ENCODE measurements around the gene PRPF4. TPM values are rescaled to one million over a fixed set of nuclear protein-coding genes. Genes with fewer than 3 reads are reported as not detected.
A peak's percentile ranks its signal among the peaks of the same experiment; 100 is the strongest.

The PRPF4 gene
- total RNA-seq, 1 donor from 2014 or later, result 16.3 TPM

DNA sequence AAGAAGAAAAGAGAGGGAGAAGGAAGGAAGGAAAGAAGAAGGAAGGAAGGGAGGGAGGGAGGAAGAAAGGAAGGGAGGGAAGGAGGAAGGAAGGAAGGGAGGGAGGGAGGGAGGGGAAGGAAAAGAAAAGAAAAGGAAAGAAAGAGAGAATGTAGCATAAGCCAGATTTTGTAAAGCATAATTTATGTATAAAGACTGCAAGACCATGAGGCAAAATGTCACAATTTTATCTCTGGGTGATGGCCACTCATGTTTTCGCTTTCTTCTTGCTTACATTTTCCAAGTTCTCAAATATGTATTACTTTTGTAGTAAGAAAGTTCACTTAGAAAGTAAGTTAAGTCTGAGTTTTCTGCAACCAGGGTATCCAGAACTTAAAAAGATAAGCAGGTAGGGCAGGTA lies 31.1 kb downstream of the PRPF4 start:
- intact Hi-C loops (cut with DNase I), result no loop called here
- DNase-seq (ENCODE audit: low spot score) (no peak), ATAC-seq (no peak)

DNA sequence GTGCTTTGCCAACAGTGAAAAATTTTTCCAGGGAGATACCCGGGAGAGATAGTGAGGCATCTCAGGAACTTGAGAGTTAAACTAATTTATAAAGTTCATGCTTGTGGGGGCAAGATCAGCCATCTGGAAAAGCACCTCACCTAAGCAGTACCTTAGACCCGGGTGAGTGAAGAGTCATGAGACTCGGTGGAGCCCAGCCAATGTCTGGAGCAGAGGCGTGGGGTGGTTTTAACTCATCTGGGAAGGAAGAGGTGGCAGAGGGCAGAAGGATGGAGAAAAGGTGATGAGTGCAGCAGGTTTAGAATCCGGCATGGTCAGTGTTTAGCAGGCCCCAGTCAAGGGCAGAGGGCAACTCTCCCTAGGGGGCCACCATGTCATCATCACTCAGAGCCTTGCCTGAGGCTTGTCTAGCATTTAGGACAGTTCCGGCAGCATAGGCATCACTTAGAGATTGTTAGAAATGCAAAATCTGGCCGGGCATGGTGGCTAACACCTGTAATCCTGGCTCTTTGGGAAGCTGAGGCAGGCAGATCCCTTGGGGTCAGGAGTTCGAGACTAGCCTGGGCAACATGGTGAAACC lies 32.0 kb downstream of the PRPF4 start:
- ATAC-seq (no peak), DNase-seq (ENCODE audit: low spot score) (no peak)
- intact Hi-C loops (cut with DNase I), result no loop called here

DNA sequence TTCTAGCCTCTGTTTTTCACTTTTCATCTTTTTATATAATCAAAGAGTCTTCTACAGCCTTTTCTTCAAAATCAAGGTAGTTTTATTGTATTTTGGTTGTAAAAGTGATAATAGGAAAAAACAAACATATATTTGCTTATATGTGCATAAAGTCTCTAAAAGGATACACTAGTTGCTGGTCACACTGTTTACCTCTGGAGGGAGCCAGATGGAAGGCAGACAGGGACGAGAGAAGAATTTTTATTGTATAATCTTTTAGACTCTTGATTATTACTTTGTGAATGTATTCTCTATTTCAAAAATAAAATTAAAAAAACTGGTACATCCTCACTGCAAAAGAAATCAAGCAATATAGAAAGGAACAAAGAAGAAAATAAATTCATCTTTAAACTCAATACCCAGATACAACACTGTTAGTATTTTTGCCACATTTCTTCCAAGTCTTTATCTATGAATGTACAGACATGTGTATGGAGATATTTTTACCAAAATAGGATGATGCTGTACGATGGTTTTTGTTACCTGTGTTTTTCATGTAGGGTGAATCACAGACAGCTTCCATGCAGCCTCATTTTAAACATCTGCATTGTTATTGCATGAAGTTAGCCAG lies 33.9 kb downstream of the PRPF4 start:
- ATAC-seq (no peak), DNase-seq (ENCODE audit: low spot score) (no peak)
- intact Hi-C loops (cut with DNase I), result no loop called here

DNA sequence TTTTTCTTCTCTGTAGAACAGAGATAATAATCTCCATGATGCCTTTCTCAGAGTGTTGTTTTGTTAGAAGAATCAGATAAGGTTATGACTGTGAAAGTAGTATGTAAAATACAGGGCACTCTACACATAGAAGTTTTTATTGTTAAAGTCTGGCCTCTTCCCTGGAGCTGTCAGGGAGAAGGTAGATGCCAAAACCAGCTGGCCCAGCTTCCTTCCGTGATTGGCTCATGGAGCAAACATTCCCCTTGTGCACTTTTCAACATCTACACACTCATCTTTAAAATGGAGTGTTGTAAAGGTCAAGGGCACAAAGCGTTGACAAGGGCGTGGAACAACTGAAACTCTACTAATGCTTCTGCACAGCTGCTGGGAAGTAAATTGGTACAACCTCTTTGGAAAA lies 35.1 kb downstream of the PRPF4 start:
- intact Hi-C loops (cut with DNase I), result no loop called here
- ATAC-seq, result no peak

DNA sequence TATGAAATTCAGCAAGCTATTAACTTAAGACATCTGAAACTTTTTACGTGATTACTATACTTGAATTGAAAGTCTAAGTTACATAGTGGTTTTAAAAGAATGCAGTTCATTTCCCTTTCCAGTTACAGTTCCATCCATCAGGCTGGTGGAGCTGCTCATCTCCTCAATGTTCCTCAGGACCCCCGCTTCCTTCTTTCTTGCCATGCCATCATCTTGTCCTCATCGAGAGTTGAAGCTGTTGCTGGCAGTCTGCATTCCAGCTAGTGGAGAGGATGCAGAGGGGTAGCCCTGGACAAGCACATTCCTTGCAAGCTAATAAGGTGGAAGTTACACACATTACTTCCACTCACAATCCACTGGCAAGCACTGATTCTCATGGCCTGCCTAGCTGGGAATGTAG lies 36.5 kb downstream of the PRPF4 start:
- DNase-seq (ENCODE audit: low spot score), result no peak
- no peak for ATAC-seq
- intact Hi-C loops (cut with DNase I), result no loop called here

More for the DNA sequence above, 35.1 kb downstream of the PRPF4 start:
- DNase-seq (ENCODE audit: low spot score), result no peak

DNA sequence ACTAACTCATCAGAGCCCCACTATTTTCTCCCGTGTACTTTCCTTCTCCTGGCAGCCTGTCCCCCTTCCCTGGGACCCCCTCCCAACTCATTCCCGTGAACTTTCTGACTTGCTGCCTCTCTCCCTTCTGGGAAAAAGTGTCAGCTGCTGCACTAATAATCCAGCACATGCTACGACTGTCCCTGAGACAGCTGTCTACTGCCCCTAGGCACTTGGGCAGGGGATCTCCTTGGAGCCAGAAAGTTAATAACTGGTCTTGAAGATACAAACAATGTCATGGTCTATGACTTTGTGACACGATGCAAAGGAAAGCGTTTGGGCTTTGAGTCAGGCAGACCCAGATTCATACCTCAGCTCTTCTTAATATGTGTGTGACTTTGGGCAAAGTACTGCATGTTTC lies 37.8 kb downstream of the PRPF4 start:
- ATAC-seq, result no peak
- intact Hi-C loops (cut with DNase I), result no loop called here

DNA sequence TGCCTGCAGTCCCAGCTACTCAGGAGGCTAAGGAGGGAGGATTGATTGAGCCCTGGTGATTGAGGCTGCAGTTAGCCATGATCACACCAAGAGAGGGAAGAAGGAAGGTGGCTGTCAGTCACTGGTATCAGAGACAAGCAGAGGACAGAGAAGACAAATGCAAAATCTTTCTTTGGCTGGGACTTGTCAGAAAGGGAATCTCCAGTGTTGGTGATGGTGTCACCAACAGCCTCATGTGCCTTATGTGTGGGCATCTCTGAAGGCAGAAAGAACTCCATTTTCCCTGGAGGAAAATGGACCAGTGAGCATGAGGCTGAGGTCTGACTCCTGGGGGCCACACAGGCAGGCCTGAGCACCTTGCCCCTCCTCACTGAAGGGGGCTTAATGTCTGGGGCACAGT lies 39.8 kb downstream of the PRPF4 start:
- intact Hi-C loops (cut with DNase I), result no loop called here
- DNase-seq (ENCODE audit: low spot score), result no peak
- ATAC-seq, result no peak

More for the DNA sequence above, 37.8 kb downstream of the PRPF4 start:
- no peak for DNase-seq (ENCODE audit: low spot score)

DNA sequence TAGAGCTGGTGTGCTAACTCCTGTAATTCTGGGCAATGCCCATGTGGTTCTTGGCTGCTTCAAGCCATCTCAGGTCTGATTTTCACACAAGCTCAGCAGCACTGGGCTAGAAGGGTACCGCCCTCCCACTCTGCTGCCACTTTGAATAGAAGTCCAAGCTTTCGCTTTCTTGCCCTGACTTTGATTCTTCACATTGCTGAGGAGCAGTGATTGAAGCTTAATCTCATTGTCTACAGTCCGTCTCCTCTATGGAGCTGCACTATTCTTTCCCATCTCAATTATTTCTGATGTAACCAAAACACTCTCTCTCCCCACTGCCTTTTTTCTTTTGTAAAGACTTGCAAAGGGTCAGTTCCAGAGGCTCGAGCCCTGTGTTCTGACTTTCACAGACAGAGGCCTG lies 40.6 kb downstream of the PRPF4 start:
- intact Hi-C loops (cut with DNase I), result no loop called here
- ATAC-seq (no peak), DNase-seq (ENCODE audit: low spot score) (no peak)

DNA sequence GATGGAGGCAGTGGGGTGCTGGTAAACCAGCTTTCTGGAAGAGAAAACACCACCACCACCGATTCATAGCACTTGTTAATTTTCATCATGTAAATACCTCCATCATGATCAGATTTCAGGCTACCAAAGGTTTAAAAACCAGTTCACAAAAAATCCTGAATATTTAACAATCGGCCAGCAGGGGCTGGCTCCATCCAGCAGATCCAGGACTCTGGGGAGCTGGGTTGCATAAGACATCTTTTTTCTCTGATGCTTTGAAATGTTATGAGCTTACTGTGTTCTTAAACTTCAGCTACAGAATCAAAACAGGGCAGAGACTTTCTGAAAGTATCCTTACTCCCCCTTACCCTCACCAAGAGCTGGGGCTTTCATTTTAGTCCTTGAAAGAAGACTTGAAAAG lies 42.3 kb downstream of the PRPF4 start:
- intact Hi-C loops (cut with DNase I), result no loop called here
- ATAC-seq, result peak; percentile 89
- DNase-seq (ENCODE audit: low spot score), result no peak

DNA sequence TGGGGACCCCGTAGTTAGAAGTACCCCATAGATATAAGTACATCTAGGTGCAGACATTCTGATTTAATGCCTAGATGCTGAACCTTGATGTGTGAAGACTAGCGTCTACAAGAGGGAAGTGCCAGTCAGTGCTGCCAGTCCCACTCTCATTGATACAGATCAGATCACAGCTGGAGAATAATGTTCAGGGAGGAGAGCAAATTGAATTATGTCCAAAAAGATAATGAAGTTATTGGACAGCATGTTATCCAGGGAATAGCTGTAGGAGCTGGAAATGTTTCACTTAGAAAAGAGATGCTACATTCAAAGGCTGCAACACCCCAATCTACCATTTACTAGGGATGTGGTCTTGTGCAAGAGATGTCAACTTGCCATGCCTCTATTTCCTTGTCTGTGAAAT lies 43.6 kb downstream of the PRPF4 start:
- ATAC-seq (no peak), DNase-seq (ENCODE audit: low spot score) (no peak)

DNA sequence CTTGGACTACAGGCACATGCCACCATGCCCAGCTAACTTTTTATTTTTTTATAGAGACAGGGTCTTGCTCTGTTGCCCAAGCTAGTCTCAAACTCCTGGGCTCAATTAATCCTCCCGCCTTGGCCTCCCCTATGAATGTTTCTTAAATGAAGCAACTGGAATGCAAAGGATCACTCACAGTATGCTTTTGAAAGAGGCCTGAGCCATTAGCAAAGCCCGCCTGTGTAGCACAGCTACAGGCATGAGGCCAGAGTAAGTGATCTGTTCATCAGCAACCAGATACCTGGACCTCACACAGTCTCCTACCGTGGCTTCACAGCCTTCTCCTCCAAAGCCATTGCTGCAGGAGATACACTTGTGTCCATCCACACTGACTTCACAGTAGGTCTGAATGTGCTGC lies 44.6 kb downstream of the PRPF4 start:
- DNase-seq (ENCODE audit: low spot score) (no peak), ATAC-seq (no peak)
- intact Hi-C loops (cut with DNase I), result no loop called here

More for the DNA sequence above, 43.6 kb downstream of the PRPF4 start:
- intact Hi-C loops (cut with DNase I), result no loop called here

DNA sequence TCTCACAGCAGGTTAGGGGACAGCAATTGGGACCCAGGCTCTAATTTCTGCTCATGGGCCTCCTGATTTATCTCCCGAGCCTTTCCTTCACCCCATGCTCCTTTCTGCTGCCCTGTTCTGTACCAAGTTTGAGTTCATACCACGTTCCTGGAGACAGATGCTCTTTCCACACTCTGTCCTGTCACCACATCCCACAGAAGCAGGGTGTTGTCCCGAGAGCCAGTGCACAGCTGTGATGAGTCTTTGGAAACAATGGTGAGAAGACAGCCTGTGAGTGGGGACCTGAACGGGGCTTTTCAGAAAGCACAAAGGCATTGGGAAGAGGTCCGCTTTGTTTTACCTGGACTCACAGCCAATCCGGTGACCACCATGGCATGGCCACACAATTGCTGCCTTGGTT lies 47.2 kb downstream of the PRPF4 start:
- ATAC-seq, result no peak
- DNase-seq (ENCODE audit: low spot score), result no peak
- intact Hi-C loops (cut with DNase I), result no loop called here

DNA sequence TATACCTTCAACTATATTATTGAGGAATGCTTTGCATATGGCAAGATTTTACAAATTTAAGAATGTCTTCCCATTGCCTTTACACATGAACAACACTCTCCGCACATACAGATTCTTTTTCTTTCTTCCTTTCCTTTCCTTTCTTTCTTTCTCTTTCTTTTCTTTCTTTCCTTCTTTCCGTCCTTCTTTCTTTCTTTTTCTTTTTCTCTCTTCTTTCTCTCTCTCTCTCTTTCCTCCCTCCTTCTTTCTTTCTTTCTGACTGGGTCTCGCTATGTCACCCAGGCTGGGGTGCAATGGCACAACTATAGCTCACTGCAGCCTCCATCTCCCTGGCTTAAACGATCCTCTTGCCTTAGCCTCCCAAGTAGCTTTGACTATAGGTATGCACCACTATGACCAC lies 50.8 kb downstream of the PRPF4 start:
- ATAC-seq (no peak), DNase-seq (ENCODE audit: low spot score) (no peak)
- intact Hi-C loops (cut with DNase I), result no loop called here

DNA sequence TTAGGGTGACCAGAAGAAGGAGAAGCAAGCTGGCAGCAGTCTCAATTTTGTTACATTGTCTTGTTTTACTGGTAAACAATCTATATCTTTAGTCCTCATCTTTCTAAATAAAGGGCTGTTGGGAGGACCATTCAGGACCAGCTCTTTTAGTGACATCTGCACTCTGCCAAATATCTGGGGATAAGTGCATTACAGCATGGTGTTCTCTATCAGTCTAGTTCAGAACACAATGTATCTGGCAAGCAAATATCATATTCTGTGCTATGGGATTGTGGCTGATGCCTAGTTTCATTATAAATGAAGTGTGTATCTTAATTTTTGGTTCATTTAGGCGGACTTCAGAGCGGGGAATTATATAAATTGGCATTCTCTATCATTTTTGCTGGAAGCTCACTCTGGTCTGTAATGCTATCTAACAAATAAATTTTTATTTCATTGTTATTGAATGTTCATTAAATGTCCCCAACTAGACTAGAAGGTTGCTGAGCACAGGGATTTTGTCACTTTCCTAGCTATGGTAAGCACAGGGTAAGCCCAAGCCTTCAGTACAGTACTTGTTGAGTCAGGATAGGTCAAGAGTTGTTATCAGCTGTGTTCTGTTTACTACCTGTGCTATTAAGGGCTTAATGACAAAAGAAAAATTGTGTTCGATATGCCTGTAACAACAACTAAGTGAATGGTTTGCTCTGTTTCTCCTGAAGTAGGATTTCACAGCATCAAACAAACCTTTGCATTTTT lies 52.8 kb downstream of the PRPF4 start:
- intact Hi-C loops (cut with DNase I), result no loop called here
- DNase-seq (ENCODE audit: low spot score) (no peak), ATAC-seq (no peak)

DNA sequence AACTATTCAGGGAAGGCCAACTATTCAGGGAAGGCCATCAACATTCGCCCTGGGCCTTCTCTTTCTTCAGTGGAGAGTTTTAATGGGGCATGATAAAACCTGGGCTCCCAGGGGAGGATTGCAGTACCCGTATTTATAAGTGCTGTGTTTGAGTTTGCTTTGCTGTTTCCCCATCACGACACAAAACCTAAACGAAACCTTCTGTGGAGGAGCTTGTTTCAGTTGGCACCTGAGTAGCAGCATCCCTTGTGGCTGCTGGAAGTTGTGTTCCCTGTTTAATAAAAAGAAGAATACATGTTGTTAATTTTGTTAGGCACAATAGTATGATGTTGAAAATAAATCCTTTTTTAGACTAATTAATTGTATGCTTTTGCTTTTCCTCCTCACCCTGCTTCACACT lies 56.3 kb downstream of the PRPF4 start:
- ATAC-seq, result no peak
- intact Hi-C loops (cut with DNase I), result no loop called here
- no peak for DNase-seq (ENCODE audit: low spot score)

DNA sequence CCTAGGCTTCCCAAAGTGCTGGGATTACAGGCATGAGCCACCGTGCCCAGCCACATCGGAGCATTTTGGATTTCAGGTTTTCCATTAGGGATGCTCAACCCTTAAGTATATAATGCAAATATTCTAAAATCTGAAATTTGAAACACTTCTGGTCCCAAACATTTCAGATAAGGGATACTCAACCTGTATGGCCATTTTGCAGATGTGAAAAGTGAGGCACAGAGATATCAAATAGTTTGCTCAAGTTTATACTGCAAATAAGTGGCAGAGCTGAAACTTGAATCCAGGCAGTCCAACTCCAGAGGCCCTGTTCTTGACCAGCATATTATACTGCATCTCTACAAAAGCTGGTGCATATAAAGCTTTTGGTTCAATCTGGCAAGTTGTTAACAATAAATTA lies 62.3 kb downstream of the PRPF4 start:
- DNase-seq (ENCODE audit: low spot score), result no peak
- no peak for ATAC-seq
- intact Hi-C loops (cut with DNase I), result no loop called here

DNA sequence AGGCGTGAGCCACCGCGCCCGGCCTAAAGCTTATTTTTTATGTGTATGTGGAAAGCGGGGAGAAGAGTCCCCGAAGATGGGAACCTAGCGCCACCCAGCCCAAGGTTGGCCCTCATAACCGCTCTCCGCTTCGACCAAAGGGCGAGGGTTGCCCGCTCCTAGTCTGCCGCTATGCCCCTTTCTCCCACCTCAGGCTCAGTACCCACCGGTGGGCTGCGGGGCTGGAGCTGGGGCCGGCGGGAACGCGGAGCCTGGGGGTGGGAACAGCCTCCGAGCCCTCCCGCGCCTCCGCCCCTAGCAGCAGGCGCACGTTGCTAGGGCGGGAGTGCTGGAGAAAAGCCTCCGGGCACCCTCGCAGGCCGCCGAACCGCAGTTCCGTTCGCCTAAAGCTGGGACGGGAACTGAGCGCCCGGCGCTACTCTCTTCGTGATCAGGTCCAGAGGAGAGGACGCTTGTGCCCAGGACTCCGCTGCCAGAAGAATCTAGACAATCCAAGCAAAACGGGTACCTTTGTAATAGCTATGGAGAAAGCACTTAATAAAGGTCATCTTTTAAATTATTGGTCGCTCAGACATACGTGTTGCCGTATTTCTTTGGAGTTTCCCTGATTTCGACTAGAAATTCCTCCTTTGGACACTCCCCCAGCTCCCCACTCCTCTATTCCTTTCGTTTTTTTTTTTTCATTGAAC lies 64.7 kb downstream of the PRPF4 start, which contains the start of gene WDR31:
Gene WDR31 (minus strand): TSS at position 265 of the 689 bp plus-strand sequence. CDS start 8,253 bp downstream, outside the sequence.
- intact Hi-C loops (cut with DNase I), result no loop called here
- peak; percentile 90 for DNase-seq (ENCODE audit: low spot score)
- peak; percentile 95 for ATAC-seq

DNA sequence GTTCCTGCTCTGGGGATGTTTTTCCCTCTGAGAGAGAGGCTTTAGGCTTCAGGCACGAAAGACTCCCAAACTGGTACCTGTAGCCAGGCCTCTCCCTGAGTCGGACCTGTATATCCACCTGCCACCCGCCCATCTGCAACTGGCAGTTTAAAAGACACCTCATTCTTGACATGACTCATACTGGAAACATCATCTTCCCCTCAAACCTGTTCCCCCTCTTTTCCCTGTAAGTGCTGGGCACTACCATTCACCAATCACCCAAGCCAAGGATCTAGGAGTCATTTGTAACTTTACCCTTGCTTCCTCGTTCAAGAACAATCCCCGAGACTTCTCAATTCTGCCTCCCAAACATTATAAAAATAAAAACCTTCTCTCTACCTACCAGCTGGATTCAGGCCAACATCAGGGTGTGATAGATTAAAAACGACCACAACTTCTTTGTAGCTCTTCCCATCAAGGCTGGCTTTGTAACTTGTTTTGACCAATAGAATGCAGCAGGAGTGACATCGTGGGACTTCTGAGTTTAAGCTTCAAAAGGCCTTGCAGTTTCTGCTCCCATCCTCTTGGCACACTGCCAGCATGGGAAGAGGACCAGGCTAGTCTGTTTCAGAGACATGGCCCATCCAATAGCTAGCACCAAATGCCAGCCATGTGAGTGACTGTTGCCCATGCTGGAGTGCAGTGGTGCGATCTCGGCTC lies 66.4 kb downstream of the PRPF4 start:
- intact Hi-C loops (cut with DNase I), result no loop called here
- DNase-seq (ENCODE audit: low spot score) (no peak), ATAC-seq (no peak)
